Stimulated activated naive B cell treated with anti-CD40 and anti-IgM and Interleukin-4, amounts not matched to agents 10 μg/mL and 1 μg/mL and 100 μg/mL, for 72 hours (primary cell): ENCODE data around the gene OSBPL3.
A peak's percentile ranks its signal among the peaks of the same experiment; 100 is the strongest.
"Not testable (repeated sequence)": the region's sequence is repeated elsewhere in the genome, so short reads cannot be mapped to it uniquely, and the experiment has no call there.

Experiments used
- ATAC-seq, 2 donors: fragments of 150-1000 bp; cut with Tn5 transposase; replicated peaks; 2 replicates each; pipeline ENCODE4 v1.10.0; 2021; ENCODE audit warnings: moderate library complexity in 1 of 2
- DNase-seq: peaks from one replicate; pipeline ENCODE4 v3.0.0; 2021
- H3K27ac Mint-ChIP-seq: one replicate; pipeline ENCODE4 v1.8.0; 2022; ENCODE audit warnings: mild to moderate bottlenecking, mixed read lengths
- H3K27me3 Mint-ChIP-seq, 2 donors: one replicate each; pipeline ENCODE4 v1.8.0; 2022; ENCODE audit warnings: mixed read lengths in 2 of 2
- H3K36me3 Mint-ChIP-seq, 2 donors: one replicate each; pipeline ENCODE4 v1.8.0; 2022; ENCODE audit warnings: mixed read lengths in 2 of 2, mild to moderate bottlenecking in 1 of 2
- H3K4me1 Mint-ChIP-seq, 2 donors: one replicate each; pipeline ENCODE4 v1.8.0; 2022; ENCODE audit warnings: mixed read lengths in 2 of 2, mild to moderate bottlenecking in 1 of 2
- H3K4me3 Mint-ChIP-seq, 2 donors: one replicate each; pipeline ENCODE4 v1.8.0; 2022; ENCODE audit warnings: mild to moderate bottlenecking in 2 of 2, mixed read lengths in 2 of 2, moderate library complexity in 1 of 2
- H3K9me3 Mint-ChIP-seq, 2 donors: one replicate each; pipeline ENCODE4 v1.8.0; 2022; ENCODE audit warnings: mixed read lengths in 2 of 2, mild to moderate bottlenecking in 1 of 2

The OSBPL3 gene

GRCh38 chr7:24913801-24914464 lies 66.0 kb downstream of the OSBPL3 start:
- peaks cover 13 to 25% of the 10 kb centered on the region in 2 donors for H3K36me3 Mint-ChIP-seq
- H3K27ac Mint-ChIP-seq = peak overlapping the region; percentile 70
- DNase-seq = no peak
- peak in 1 of 2 donors; percentile 3 for ATAC-seq
- H3K27me3 Mint-ChIP-seq = no peaks in the 10 kb centered on the region
- H3K4me1 Mint-ChIP-seq = peaks cover 61 to 92% of the 10 kb centered on the region in 2 donors
- peaks cover 0 to 2% of the 10 kb centered on the region in 2 donors for H3K9me3 Mint-ChIP-seq
- H3K4me3 Mint-ChIP-seq = no peak overlapping the region

GRCh38 chr7:24912874-24913514 lies 67.0 kb downstream of the OSBPL3 start:
- peaks cover 55 to 83% of the 10 kb centered on the region in 2 donors for H3K4me1 Mint-ChIP-seq
- DNase-seq (no peak), ATAC-seq (no peak)
- no peaks in the 10 kb centered on the region for H3K27me3 Mint-ChIP-seq
- peak overlapping the region; percentile 20 for H3K27ac Mint-ChIP-seq
- H3K36me3 Mint-ChIP-seq = peaks cover 13 to 24% of the 10 kb centered on the region in 2 donors
- no peak overlapping the region for H3K4me3 Mint-ChIP-seq
- H3K9me3 Mint-ChIP-seq = peaks cover 0 to 2% of the 10 kb centered on the region in 2 donors

GRCh38 chr7:24912424-24912823 lies 67.6 kb downstream of the OSBPL3 start:
- H3K9me3 Mint-ChIP-seq = peaks cover 0 to 2% of the 10 kb centered on the region in 2 donors
- peaks cover 13 to 24% of the 10 kb centered on the region in 2 donors for H3K36me3 Mint-ChIP-seq
- DNase-seq = no peak
- H3K4me3 Mint-ChIP-seq = no peak overlapping the region
- no peak for ATAC-seq
- peaks cover 49 to 77% of the 10 kb centered on the region in 2 donors for H3K4me1 Mint-ChIP-seq
- no peaks in the 10 kb centered on the region for H3K27me3 Mint-ChIP-seq
- H3K27ac Mint-ChIP-seq = no peak overlapping the region

GRCh38 chr7:24911213-24911603 lies 68.8 kb downstream of the OSBPL3 start:
- Mint-ChIP-seq H3K27ac (peak overlapping the region; percentile 90), H3K36me3 (peaks cover 13 to 20% of the 10 kb centered on the region in 2 donors), H3K4me3 (peak overlapping the region; percentile 17 to 49), H3K27me3 (no peaks in the 10 kb centered on the region), H3K9me3 (peaks cover 0 to 2% of the 10 kb centered on the region in 2 donors), H3K4me1 (peaks cover 41 to 65% of the 10 kb centered on the region in 2 donors)
- no peak for DNase-seq
- ATAC-seq = peak; percentile 65 to 84

- Mint-ChIP-seq H3K36me3 (peaks cover 18 to 19% of the 10 kb centered on the region in 2 donors), H3K4me3 (peak overlapping the region; percentile 50 to 61), H3K9me3 (peaks cover 0 to 5% of the 10 kb centered on the region in 2 donors), H3K27me3 (no peaks in the 10 kb centered on the region), H3K4me1 (peaks cover 39 to 59% of the 10 kb centered on the region in 2 donors), H3K27ac (peak overlapping the region; percentile 90)
- ATAC-seq (no peak), DNase-seq (no peak)
Measured at GRCh38 chr7:24910551-24911212, 69.3 kb downstream of the OSBPL3 start.

GRCh38 chr7:24908727-24909126 lies 71.3 kb downstream of the OSBPL3 start:
- Mint-ChIP-seq H3K4me3 (no peak overlapping the region), H3K36me3 (peaks cover 11 to 20% of the 10 kb centered on the region in 2 donors), H3K27me3 (no peaks in the 10 kb centered on the region), H3K9me3 (peaks cover 0 to 2% of the 10 kb centered on the region in 2 donors), H3K4me1 (peaks cover 31 to 40% of the 10 kb centered on the region in 2 donors), H3K27ac (no peak overlapping the region)
- ATAC-seq = no peak
- no peak for DNase-seq

- Mint-ChIP-seq H3K36me3 (peaks cover 11 to 20% of the 10 kb centered on the region in 2 donors), H3K4me3 (no peak overlapping the region), H3K4me1 (peaks cover 29 to 40% of the 10 kb centered on the region in 2 donors), H3K27ac (no peak overlapping the region), H3K27me3 (no peaks in the 10 kb centered on the region), H3K9me3 (peaks cover 0 to 2% of the 10 kb centered on the region in 2 donors)
- ATAC-seq (no peak), DNase-seq (no peak)
Measured at GRCh38 chr7:24908166-24908565, 71.8 kb downstream of the OSBPL3 start.

GRCh38 chr7:24907311-24907886 lies 72.6 kb downstream of the OSBPL3 start:
- H3K36me3 Mint-ChIP-seq = peaks cover 7 to 21% of the 10 kb centered on the region in 2 donors
- peak; percentile 62 to 68 for ATAC-seq
- no peak for DNase-seq
- H3K27ac Mint-ChIP-seq = no peak overlapping the region
- H3K27me3 Mint-ChIP-seq = no peaks in the 10 kb centered on the region
- peaks cover 0 to 2% of the 10 kb centered on the region in 2 donors for H3K9me3 Mint-ChIP-seq
- H3K4me3 Mint-ChIP-seq = no peak overlapping the region
- peaks cover 25 to 37% of the 10 kb centered on the region in 2 donors for H3K4me1 Mint-ChIP-seq

- no peak for DNase-seq
- Mint-ChIP-seq H3K36me3 (peaks cover 7 to 19% of the 10 kb centered on the region in 2 donors), H3K4me3 (no peak overlapping the region), H3K9me3 (peaks cover 0 to 2% of the 10 kb centered on the region in 2 donors), H3K4me1 (peaks cover 18 to 37% of the 10 kb centered on the region in 2 donors), H3K27me3 (no peaks in the 10 kb centered on the region), H3K27ac (no peak overlapping the region)
- peak; percentile 77 to 78 for ATAC-seq
Measured at GRCh38 chr7:24905996-24906770, 73.8 kb downstream of the OSBPL3 start.

GRCh38 chr7:24903992-24904391 lies 76.0 kb downstream of the OSBPL3 start:
- H3K9me3 Mint-ChIP-seq, H3K27ac Mint-ChIP-seq, H3K4me3 Mint-ChIP-seq, DNase-seq, ATAC-seq, H3K27me3 Mint-ChIP-seq: not testable (repeated sequence)
- Mint-ChIP-seq H3K36me3 (peaks cover 4 to 16% of the 10 kb centered on the region in 2 donors), H3K4me1 (peaks cover 17 to 44% of the 10 kb centered on the region in 2 donors)

- DNase-seq (no peak), ATAC-seq (no peak)
- Mint-ChIP-seq H3K27ac (no peak overlapping the region), H3K9me3 (peaks cover 0 to 2% of the 10 kb centered on the region in 2 donors), H3K4me3 (no peak overlapping the region), H3K4me1 (peaks cover 22 to 49% of the 10 kb centered on the region in 2 donors), H3K27me3 (no peaks in the 10 kb centered on the region), H3K36me3 (peaks cover 4 to 16% of the 10 kb centered on the region in 2 donors)
Measured at GRCh38 chr7:24903559-24903958, 76.4 kb downstream of the OSBPL3 start.

- ATAC-seq (no peak), DNase-seq (no peak)
- Mint-ChIP-seq H3K4me3 (no peak overlapping the region), H3K27ac (no peak overlapping the region), H3K27me3 (no peaks in the 10 kb centered on the region), H3K4me1 (peaks cover 22 to 52% of the 10 kb centered on the region in 2 donors), H3K9me3 (peaks cover 0 to 2% of the 10 kb centered on the region in 2 donors), H3K36me3 (peaks cover 4 to 16% of the 10 kb centered on the region in 2 donors)
Measured at GRCh38 chr7:24902931-24903330, 77.0 kb downstream of the OSBPL3 start.

GRCh38 chr7:24902276-24902675 lies 77.7 kb downstream of the OSBPL3 start:
- Mint-ChIP-seq H3K27ac (no peak overlapping the region), H3K36me3 (peaks cover 4 to 16% of the 10 kb centered on the region in 2 donors), H3K4me3 (no peak overlapping the region), H3K9me3 (peaks cover 0 to 2% of the 10 kb centered on the region in 2 donors), H3K4me1 (peaks cover 22 to 52% of the 10 kb centered on the region in 2 donors), H3K27me3 (no peaks in the 10 kb centered on the region)
- DNase-seq (no peak), ATAC-seq (no peak)
